H9 (cell line): ENCODE measurements around the gene ULK1. TPM values are rescaled to one million over a fixed set of nuclear protein-coding genes. Genes with fewer than 3 reads are reported as not detected.

Experiments used
- DNase-seq: peaks from one replicate; pipeline ENCODE4 v3.0.0-alpha.2; 2017
- H2AFZ ChIP-seq: one replicate; pipeline ENCODE4 v1.6.1; 2013; ENCODE audit warnings: mild to moderate bottlenecking, low read length, control low read depth, moderate library complexity
- H2AK5ac ChIP-seq: 2 replicates; pipeline ENCODE4 v1.6.1; 2013; ENCODE audit warnings: low read length, control low read depth, mixed read lengths; ENCODE audit not compliant: insufficient read length
- H2BK120ac ChIP-seq: one replicate; pipeline ENCODE4 v1.6.1; 2013; ENCODE audit warnings: low read depth, mild to moderate bottlenecking, low read length, control low read depth, inconsistent platforms; ENCODE audit not compliant: poor library complexity, severe bottlenecking
- H2BK12ac ChIP-seq: 2 replicates; pipeline ENCODE4 v1.6.1; 2013; ENCODE audit warnings: low read length, control low read depth, mixed read lengths, low read depth; ENCODE audit not compliant: insufficient read length
- H2BK15ac ChIP-seq: 2 replicates; pipeline ENCODE4 v1.6.1; 2013; ENCODE audit warnings: low read depth, low read length, control low read depth
- H2BK20ac ChIP-seq: one replicate; pipeline ENCODE4 v1.6.1; 2013; ENCODE audit warnings: low read depth, mild to moderate bottlenecking, low read length, control low read depth, inconsistent platforms; ENCODE audit not compliant: poor library complexity, severe bottlenecking
- H2BK5ac ChIP-seq: 2 replicates; pipeline ENCODE4 v1.6.1; 2013; ENCODE audit warnings: low read length, control low read depth, mixed read lengths; ENCODE audit not compliant: insufficient read length
- H3K14ac ChIP-seq: 2 replicates; pipeline ENCODE4 v1.6.1; 2013; ENCODE audit warnings: low read length, control low read depth; ENCODE audit not compliant: insufficient read depth
- H3K18ac ChIP-seq: 2 replicates; pipeline ENCODE4 v1.6.1; 2013; ENCODE audit warnings: low read depth, mild to moderate bottlenecking, mixed read lengths, low read length, control low read depth; ENCODE audit not compliant: insufficient read length
- H3K23ac ChIP-seq: 2 replicates; pipeline ENCODE4 v1.6.1; 2013; ENCODE audit warnings: low read length, control low read depth, mixed read lengths, low read depth; ENCODE audit not compliant: insufficient read length
- H3K23me2 ChIP-seq: 2 replicates; pipeline ENCODE4 v1.6.1; 2013; ENCODE audit warnings: low read depth, mild to moderate bottlenecking, mixed read lengths, low read length, control low read depth; ENCODE audit not compliant: insufficient read length, poor library complexity, severe bottlenecking
- H3K27ac ChIP-seq: 2 replicates; pipeline ENCODE4 v1.5.1; 2013; ENCODE audit warnings: low read length, control low read depth, mixed read lengths, low read depth; ENCODE audit not compliant: insufficient read length
- H3K27me3 ChIP-seq: 2 replicates; pipeline ENCODE4 v1.6.1; 2013; ENCODE audit warnings: low read length, control low read depth, inconsistent platforms; ENCODE audit not compliant: insufficient read depth
- H3K4ac ChIP-seq: 2 replicates; pipeline ENCODE4 v1.6.1; 2013; ENCODE audit warnings: low read depth, mild to moderate bottlenecking, control low read depth, inconsistent platforms, low read length, moderate library complexity
- H3K4me1 ChIP-seq: 2 replicates; pipeline ENCODE4 v1.6.1; 2013; ENCODE audit warnings: low read length, control low read depth, inconsistent platforms; ENCODE audit not compliant: insufficient read depth
- H3K4me2 ChIP-seq: 2 replicates; pipeline ENCODE4 v1.6.1; 2013; ENCODE audit warnings: low read length, control low read depth, mixed read lengths; ENCODE audit not compliant: insufficient read length, insufficient read depth
- H3K56ac ChIP-seq: 2 replicates; pipeline ENCODE4 v1.6.1; 2013; ENCODE audit warnings: low read depth, mild to moderate bottlenecking, mixed read lengths, low read length, control low read depth; ENCODE audit not compliant: insufficient read length
- H3K79me1 ChIP-seq: 2 replicates; pipeline ENCODE4 v1.6.1; 2013; ENCODE audit warnings: low read depth, mild to moderate bottlenecking, moderate library complexity, low read length, control low read depth, inconsistent platforms; ENCODE audit not compliant: insufficient read depth, poor library complexity, severe bottlenecking
- H3K79me2 ChIP-seq: 2 replicates; pipeline ENCODE4 v1.6.1; 2013; ENCODE audit warnings: low read length, control low read depth, inconsistent platforms; ENCODE audit not compliant: insufficient read depth
- H3K9ac ChIP-seq: 2 replicates; pipeline ENCODE4 v1.6.1; 2013; ENCODE audit warnings: low read length, control low read depth, mixed read lengths; ENCODE audit not compliant: insufficient read length; ENCODE audit errors: extremely low read depth
- H3K9me3 ChIP-seq: one replicate; pipeline ENCODE4 v1.6.1; 2013; ENCODE audit warnings: low read depth, low read length, inconsistent platforms; ENCODE audit not compliant: control insufficient read depth
- H3T11ph ChIP-seq: one replicate; pipeline ENCODE4 v1.6.1; 2013; ENCODE audit warnings: mild to moderate bottlenecking, low read length, control low read depth, inconsistent platforms
- H4K20me1 ChIP-seq: one replicate; pipeline ENCODE4 v1.6.1; 2013; ENCODE audit not compliant: control insufficient read depth, insufficient read length, insufficient read depth
- H4K5ac ChIP-seq: 2 replicates; pipeline ENCODE4 v1.6.1; 2013; ENCODE audit warnings: low read depth, mild to moderate bottlenecking, mixed read lengths, low read length, control low read depth; ENCODE audit not compliant: insufficient read length
- H4K8ac ChIP-seq: replicated peaks from 2 replicates; pipeline ENCODE4 v1.6.1; 2013; ENCODE audit warnings: low read length, control low read depth, mixed read lengths, low read depth; ENCODE audit not compliant: insufficient read length
- H4K91ac ChIP-seq: 2 replicates; pipeline ENCODE4 v1.6.1; 2013; ENCODE audit warnings: low read depth, mild to moderate bottlenecking, moderate library complexity, mixed read lengths, low read length, control low read depth; ENCODE audit not compliant: insufficient read length
- H3K27ac Mint-ChIP-seq, 3 experiments: 2 replicates in 2 of 3; 3 replicates in 1 of 3; pipeline ENCODE4 v1.8.0; 2020 to 2021; ENCODE audit warnings: mixed read lengths in 3 of 3, mild to moderate bottlenecking in 1 of 3, moderate library complexity in 1 of 3
- H3K27me3 Mint-ChIP-seq: 2 replicates; pipeline ENCODE4 v1.8.0; 2021; ENCODE audit warnings: low read depth, mild to moderate bottlenecking, moderate library complexity, mixed read lengths
- H3K36me3 Mint-ChIP-seq, 3 experiments: 2 replicates in 2 of 3; 3 replicates in 1 of 3; pipeline ENCODE4 v1.8.0; 2020 to 2021; ENCODE audit warnings: low read depth in 3 of 3, mixed read lengths in 3 of 3; ENCODE audit not compliant: insufficient read depth in 1 of 3
- H3K4me1 Mint-ChIP-seq, 2 experiments: 2 replicates each; pipeline ENCODE4 v1.8.0; 2020; ENCODE audit warnings: mixed read lengths in 2 of 2
- H3K4me3 Mint-ChIP-seq, 2 experiments: 2 replicates in 1 of 2; 3 replicates in 1 of 2; pipeline ENCODE4 v1.8.0; 2020 to 2021; ENCODE audit warnings: mild to moderate bottlenecking in 2 of 2, mixed read lengths in 2 of 2, moderate library complexity in 1 of 2
- H3K9me3 Mint-ChIP-seq, 2 experiments: 2 replicates in 1 of 2; 3 replicates in 1 of 2; pipeline ENCODE4 v1.8.0; 2020; ENCODE audit warnings: mild to moderate bottlenecking in 2 of 2, mixed read lengths in 2 of 2, moderate library complexity in 1 of 2
- WGBS: extraction: QIAGEN DNeasy Blood & Tissue Kit; methylation state at CpG from one replicate; pipeline ENCODE4 v1.1.7; 2013; ENCODE audit warnings: missing lambda C conversion rate, low lambda C conversion rate, mixed read lengths; ENCODE audit not compliant: insufficient read length; ENCODE audit errors: extremely low coverage; 5-methylcytosine and 5-hydroxymethylcytosine counted together
- total RNA-seq: library from RNA; stranded (reverse); gene quantifications from 2 replicates; pipeline ENCODE4 v1.2.1, GENCODE V29; 2021
- TF ChIP-seq, protein P1 (sequence below): fragments of 200-600 bp; sonication (generic); conservative IDR thresholded peaks from 3 replicates; pipeline ENCODE4 v1.8.0; 2021; ENCODE audit warnings: antibody characterized with exemption, mild to moderate bottlenecking

Gene ULK1
- total RNA-seq, 1 experiment from 2014 or later, result 57.2 TPM

DNA sequence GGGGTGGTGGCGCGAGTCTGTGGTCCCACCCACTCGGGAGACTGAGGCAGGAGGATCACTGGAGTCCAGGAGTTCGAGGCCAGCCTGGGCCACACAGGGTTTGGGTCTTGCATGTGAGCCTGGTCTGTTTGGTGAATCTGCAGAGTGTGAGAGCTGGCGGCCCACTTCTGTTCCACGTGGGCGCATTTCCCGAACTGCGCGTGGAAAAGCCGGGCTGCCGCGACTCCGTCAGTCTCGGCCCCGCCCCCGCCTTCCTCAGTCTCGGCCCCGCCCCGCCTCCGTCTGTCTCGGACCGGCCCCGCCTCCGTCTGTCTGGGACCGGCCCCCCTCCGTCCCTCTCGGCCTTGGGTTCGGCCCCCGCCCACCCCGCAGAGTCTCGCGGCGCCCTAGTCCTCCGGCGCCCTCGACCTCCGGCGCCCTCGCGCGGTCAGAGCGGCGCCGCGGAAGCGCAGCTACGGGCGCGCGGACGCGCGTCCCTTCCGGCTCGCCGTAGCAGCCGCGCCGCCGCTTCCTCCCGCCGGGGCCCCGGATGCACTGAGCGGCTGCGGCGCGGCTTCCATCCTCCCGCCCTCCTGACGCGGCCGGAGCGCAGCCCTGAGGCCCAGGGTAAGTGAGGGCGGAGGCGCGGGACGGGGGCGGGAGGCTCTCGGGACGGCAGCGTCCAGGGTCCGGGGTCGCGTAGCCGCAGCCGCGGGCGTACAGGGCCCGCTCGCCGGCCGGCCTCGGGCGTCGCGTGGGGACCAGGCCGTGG lies 55.2 kb downstream of the ULK1 start, which contains the start of gene EP400:
Gene EP400, plus strand, starts transcription at position 512 of the 751 bp plus-strand sequence. CDS start 10,678 bp downstream, outside the sequence.
- peaks cover 6 to 18% (median 10%) of the 10 kb centered on the region in 3 experiments; a peak in 6 of 7 replicates for H3K36me3 Mint-ChIP-seq

More for the DNA sequence above, 55.2 kb downstream of the ULK1 start, which contains the start of gene EP400:
- TF ChIP-seq, protein P1, sequence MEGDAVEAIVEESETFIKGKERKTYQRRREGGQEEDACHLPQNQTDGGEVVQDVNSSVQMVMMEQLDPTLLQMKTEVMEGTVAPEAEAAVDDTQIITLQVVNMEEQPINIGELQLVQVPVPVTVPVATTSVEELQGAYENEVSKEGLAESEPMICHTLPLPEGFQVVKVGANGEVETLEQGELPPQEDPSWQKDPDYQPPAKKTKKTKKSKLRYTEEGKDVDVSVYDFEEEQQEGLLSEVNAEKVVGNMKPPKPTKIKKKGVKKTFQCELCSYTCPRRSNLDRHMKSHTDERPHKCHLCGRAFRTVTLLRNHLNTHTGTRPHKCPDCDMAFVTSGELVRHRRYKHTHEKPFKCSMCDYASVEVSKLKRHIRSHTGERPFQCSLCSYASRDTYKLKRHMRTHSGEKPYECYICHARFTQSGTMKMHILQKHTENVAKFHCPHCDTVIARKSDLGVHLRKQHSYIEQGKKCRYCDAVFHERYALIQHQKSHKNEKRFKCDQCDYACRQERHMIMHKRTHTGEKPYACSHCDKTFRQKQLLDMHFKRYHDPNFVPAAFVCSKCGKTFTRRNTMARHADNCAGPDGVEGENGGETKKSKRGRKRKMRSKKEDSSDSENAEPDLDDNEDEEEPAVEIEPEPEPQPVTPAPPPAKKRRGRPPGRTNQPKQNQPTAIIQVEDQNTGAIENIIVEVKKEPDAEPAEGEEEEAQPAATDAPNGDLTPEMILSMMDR, result peak; percentile 61
- Histone ChIP-seq H3K4ac (no peak within 1 kb of the TSS), H2BK15ac (no peak within 1 kb of the TSS; the same call in 1 of the 2 replicates), H2BK120ac (no peak within 1 kb of the TSS), H3K9me3 (no peaks in the 10 kb centered on the region), H2BK5ac (no peak within 1 kb of the TSS), H3K4me2 (peak within 1 kb of the TSS; percentile 41), H3K56ac (no peak within 1 kb of the TSS), H3K4me1 (peaks cover 4% of the 10 kb centered on the region; the same call in 1 of the 2 replicates), H3K18ac (peak within 1 kb of the TSS; percentile 43), H2AK5ac (no peak within 1 kb of the TSS), H2BK20ac (no peak within 1 kb of the TSS), H3K9ac (peak within 1 kb of the TSS; percentile 75), H3K14ac (peak within 1 kb of the TSS; percentile 85), H3K27ac (no peak within 1 kb of the TSS), H3K23me2 (no peaks in the 10 kb centered on the region), H3K23ac (no peak within 1 kb of the TSS), H4K20me1 (no peaks in the 10 kb centered on the region), H2AFZ (no peak within 1 kb of the TSS), H4K8ac (no peak within 1 kb of the TSS), H3K79me2 (peaks cover 14% of the 10 kb centered on the region; the same call in 1 of the 2 replicates), H3K79me1 (peaks cover 11% of the 10 kb centered on the region), H4K91ac (no peak within 1 kb of the TSS), H3T11ph (no peak within 1 kb of the TSS), H2BK12ac (no peak within 1 kb of the TSS), H4K5ac (no peak within 1 kb of the TSS), H3K27me3 (no peaks in the 10 kb centered on the region)
- Mint-ChIP-seq H3K27me3 (peaks cover 2% of the 10 kb centered on the region), H3K9me3 (no peaks in the 10 kb centered on the region), H3K27ac (peak within 1 kb of the TSS in 2 of 3 experiments; percentile 72 to 91; a peak in 5 of 7 replicates), H3K4me3 (peak within 1 kb of the TSS; percentile 90 to 96), H3K4me1 (peaks cover 3 to 8% of the 10 kb centered on the region in 2 experiments)
- DNase-seq, result peak; percentile 93
- no CpG with 5 or more reads among the region's 97 CpGs for WGBS
